H1 (cell line): ENCODE measurements around the gene NPM1. TPM values are rescaled to one million over a fixed set of nuclear protein-coding genes. Genes with fewer than 3 reads are reported as not detected.

Experiments
- ATF2 ChIP-seq: IDR thresholded peaks from 2 replicates; pipeline ENCODE4 v1.6.1; 2012; ENCODE audit warnings: low read length, inconsistent platforms
- CBX8 ChIP-seq: fragments of 300-800, 300-1000 bp; sonication (generic); IDR thresholded peaks from 2 replicates; pipeline ENCODE4 v1.7.1; 2016; ENCODE audit warnings: low read depth, low read length, borderline replicate concordance
- GABPA ChIP-seq: IDR thresholded peaks from 2 replicates; pipeline ENCODE4 v1.6.1; 2011; ENCODE audit warnings: mild to moderate bottlenecking, low read length, moderate library complexity, borderline replicate concordance; ENCODE audit not compliant: insufficient read depth
- SP1 ChIP-seq: IDR thresholded peaks from 2 replicates; pipeline ENCODE4 v1.6.1; 2011; ENCODE audit warnings: low read depth, low read length
- polyA plus RNA-seq, 7 experiments: library from polyadenylated mRNA; depleted of rRNA in 3 of 7; stranded (reverse) in 5 of 7; unstranded in 2 of 7; fragments of >200 nt in 5 of 7; fragments of 200-250 nt in 2 of 7; gene quantifications; 1 replicate in 5 of 7; 2 replicates in 1 of 7; 4 replicates in 1 of 7; pipeline versions ENCODE4 v1.2.1 to v1.2.3, GENCODE V29; 2011 to 2013; ENCODE audit warnings: missing spikeins in 2 of 7, mixed read lengths in 2 of 7
- total RNA-seq: library from RNA; stranded (reverse); fragmentation: NEBNext Ultra II Directional; extraction: Animal tissue kit (Norgen Biotek cat#: 25700); gene quantifications from 2 replicates; pipeline ENCODE4 v1.2.1, GENCODE V29; 2021

The NPM1 gene
- total and polyA plus RNA-seq, 2 of the 8 experiments (the other 6 are each of a cell fraction or from before 2014, with no cell fraction given) = 2,182 to 4,042 TPM

GRCh38 chr5:171355302-171355724, 32.3 kb upstream of the NPM1 start (continued):
- TF ChIP-seq CBX8 (no peak), SP1 (no peak), GABPA (no peak), ATF2 (no peak)
